ENCODE data around the gene DGKI.

- TF ChIP-seq ZNF274 (IDR thresholded peaks at IDR 0.05; ENCODE audit: low read depth, low read length) (no peak), YY1 (IDR thresholded peaks at IDR 0.05; ENCODE audit: insufficient read depth, insufficient read length) (no peak)
These were observed 27.4 kb upstream of the DGKI start for GRCh38 chr7:137873979-137874777.

All from NT2/D1 (cell line).